Middle frontal gyrus (tissue), 1 donor: ENCODE data around the gene KLRF1.

Source experiments
- DNase-seq: peaks from one replicate; pipeline ENCODE4 v3.0.0-alpha.2; 2015; ENCODE audit warnings: low spot score; ENCODE audit errors: extremely low spot score

Gene KLRF1

DNA sequence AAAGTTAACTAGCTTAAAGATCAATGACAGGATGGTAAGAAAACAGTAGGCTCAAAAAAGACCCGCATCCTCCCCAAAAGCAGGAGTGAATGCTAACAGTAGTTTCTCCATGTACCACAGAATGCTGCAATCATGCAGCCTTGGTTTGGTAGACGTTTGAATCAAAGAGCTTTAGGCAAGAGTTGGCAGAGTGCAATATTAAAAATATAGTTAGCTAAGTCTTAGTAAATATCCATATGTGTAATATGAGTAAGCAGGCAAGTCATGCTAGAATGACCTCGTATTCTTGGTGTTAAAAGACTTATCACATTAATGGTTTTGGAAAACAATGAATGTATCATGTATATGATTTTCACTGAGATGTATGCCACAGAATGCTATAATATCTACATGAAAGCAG, 18.8 kb upstream of the KLRF1 start:
- DNase-seq: no peak

DNA sequence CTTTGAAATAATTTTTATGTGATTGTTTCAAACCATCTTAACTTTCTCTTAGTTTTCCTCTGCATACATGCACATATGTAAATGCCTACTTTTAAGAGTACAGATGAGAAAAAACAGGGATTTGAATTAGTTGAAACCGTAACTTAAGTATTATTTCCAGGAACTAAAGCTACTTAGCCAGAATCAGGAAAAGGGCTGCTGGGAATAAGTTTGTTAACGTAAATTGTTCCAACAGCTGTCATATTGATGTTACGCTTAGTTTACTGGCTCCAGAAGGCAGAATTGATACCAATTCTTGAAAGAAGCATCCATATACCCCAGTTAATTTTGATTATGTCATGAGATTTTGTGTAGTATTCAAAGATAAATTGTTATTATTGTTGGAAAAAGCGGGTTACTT, 17.9 kb upstream of the KLRF1 start:
- no peak for DNase-seq

DNA sequence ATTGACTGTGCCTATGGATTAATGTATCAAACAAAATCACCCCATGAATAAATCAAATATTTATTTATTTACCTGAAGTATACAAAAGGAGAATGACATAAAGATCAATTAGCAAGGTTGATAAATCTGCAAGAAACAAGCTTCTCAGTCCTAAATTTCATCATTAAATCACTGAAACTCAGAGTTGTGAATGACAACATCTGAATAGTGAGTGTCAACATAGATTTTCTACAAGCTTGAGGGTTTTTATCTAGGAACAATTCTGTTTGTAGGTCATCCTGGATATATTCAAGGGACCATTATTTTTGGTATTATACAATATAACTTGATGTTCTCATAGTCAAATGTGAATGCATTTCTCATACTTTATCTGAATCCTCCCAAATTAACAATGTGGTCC, 17.4 kb upstream of the KLRF1 start:
- no peak for DNase-seq

DNA sequence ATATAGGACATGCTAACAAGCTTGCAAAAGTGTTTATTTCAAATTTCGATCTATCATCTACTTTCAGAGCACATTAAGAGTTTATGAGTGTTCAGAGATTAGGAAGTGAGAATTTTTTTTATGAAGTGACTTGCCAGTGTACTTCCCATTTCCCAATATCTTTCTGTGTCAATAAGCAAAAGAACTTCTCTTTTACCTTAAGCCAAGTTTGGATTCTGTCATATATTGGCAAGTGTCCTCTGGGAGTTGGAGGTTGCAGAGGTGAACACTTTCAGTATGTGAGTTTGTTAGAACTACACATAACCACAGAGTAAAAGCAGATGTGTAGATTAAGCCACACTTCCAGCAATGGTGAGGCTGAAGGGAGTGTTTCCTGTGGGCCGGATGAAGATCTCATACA, 16.6 kb upstream of the KLRF1 start:
- no peak for DNase-seq

DNA sequence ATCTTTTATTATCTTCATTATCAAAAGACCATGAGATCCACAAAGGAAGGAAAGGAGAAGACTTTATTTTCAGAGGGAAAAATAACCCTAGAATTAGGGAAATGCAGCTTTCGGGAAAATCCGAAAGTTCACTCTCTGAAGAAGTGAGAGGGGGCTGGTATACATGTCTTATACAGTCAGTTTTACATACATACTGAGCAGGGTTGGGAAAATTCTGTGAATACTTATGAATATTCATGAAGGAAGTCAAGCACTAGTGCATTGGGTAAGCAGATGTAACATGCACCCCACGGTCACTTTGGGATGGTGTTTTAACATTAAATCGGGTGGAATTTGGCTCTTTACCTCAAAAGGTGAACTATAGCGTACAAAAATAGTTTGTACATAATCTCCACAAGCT, 15.7 kb upstream of the KLRF1 start:
- DNase-seq: no peak

DNA sequence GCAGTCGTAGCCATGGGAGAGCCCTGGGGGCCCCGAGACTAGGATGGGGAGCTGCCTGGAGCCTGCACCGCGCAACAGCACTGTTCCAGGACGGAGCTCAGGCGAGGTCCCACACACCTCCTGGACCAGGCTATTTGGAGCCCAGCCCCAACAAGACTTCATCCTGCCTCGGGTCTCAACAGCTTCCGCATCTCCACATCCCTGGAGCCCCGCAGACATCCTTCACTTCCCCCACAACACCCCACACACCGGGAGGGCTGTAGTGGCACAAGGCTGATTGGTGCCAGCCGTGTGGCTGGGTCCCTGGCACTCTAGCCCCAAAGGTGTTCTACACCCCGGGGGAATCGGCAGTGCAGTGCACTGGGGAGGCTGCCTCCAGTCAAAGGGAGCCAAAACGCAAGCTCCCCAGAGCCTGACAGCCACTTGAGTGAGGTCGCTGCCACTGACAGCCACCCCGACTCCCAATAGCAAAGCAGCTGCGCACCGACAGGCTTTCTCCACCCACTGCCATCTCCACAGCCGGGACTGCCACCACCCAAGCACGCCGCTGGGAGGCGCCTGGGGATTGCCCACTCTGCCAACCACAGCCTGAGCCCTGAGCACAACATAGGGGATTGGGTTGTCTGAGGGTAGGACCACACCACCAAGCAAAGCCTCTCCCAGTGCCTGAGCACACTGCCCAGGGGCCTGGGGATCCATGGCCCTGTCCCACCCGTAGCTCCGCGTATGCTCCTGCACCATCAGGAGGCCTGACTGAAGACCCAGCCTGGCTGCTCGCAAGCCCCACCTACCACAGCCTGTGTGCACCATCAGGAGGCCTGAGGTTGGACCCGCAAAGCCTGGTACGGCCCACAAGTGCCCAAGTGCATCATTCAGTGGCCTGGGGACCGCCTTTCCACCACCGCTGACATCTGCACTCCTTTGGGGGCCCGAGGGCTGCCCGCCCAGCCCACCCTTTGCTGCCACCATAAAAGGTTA, 13.2 kb upstream of the KLRF1 start:
- DNase-seq: no peak

DNA sequence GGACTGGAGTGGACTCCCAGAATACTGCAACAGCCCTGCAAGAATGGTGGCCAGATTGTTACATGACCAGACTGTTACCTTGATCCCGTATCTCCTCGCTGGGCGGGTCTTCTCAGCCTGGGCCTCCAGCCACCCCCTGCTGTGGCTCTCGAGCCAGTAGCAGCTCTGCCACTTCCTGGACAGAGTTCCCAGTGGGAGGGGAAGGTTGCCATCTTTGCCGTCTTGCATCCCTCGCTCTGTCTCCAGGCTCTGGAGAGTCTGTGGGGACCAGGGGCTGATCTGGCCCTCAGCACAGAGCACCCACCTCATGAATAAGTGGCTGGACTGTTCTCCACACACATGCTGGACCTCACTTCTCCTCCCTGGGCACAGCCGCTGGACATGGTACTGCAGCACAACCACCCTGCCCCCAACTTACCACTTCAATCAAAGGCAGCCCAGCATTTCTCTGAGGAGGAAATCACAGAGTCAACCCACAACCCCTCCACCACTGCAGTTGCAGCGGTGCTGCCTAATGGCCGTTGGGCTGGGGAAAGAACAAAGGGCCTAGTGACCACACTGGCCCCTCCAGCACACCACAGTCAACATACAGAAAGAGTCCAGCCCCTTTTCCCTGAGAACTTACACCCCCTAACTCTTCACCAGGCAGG, 6.9 kb upstream of the KLRF1 start:
- no peak for DNase-seq

DNA sequence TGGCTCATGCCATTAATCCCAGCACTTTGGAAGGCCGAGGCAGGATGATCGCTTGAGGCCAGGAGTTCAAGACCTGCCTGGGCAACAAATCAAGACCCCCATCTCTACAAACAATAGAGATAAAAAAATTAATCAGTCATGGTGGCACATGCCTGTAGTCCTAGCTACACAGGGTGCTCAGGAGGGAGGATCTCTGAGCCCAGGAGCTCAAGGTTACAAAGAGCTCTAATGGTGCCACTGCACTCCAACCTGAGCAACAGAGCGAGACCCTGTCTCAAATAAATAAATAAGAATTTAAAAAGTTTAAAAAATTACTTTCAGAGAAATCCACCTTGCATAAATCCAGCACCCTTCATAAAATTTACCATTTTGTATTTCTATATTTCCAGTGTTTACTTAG, 2.2 kb downstream of the KLRF1 start:
- DNase-seq: no peak

DNA sequence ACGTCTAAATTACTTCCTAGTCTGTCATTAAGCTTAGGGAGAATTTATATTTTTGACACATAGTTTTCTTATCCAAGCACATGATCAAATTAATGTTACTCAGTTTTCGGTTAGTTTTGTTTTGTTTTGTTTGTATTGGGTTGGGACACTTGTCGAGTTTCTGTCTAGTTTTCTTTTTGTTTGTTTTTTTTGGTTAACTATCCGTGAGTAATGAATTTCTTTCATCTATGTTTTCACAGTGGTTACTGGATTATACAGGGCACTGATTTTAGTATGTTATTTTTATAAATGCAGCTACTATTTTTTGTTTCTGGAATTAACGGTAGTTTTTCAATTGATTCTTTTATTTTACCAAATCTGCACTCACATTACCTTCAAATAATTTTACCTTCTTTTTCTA, 2.7 kb downstream of the KLRF1 start:
- DNase-seq: no peak

DNA sequence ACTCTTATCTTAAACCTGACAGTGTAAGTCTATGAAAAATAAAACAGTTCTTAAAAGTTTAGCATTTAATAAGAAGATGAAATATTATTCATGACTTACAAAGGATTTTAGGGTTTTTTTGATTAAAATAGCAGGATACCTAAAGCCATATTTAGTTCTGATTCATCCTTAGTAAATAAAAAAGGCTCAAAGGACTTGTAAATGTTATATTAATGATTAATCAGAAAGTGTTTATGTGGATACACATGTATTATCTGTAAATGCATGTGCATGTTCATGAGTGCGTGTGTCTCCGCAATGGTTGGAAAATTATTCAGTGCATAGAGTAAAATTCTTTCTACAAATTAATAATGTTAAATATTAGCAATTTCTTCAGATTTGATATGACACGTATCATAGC, 4.4 kb downstream of the KLRF1 start:
- DNase-seq: no peak

DNA sequence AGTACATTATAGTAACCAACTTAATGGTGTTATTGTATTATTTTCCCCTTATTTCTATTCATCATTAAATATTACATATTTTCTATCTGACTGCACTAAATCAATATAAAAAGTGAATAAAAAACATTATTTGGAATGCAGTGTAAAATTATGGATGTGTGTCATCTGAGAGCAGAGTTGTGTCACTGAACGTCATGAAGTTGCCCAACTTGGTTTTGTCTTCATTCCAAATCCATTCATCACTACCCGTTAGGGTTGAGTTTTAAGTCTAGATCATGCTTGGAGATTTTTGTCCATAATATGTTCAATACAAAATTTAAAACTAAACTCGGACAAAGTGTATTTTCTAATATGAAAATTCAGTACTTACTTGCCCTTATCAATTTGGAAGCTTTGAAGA, 16.1 kb downstream of the KLRF1 start:
- no peak for DNase-seq

DNA sequence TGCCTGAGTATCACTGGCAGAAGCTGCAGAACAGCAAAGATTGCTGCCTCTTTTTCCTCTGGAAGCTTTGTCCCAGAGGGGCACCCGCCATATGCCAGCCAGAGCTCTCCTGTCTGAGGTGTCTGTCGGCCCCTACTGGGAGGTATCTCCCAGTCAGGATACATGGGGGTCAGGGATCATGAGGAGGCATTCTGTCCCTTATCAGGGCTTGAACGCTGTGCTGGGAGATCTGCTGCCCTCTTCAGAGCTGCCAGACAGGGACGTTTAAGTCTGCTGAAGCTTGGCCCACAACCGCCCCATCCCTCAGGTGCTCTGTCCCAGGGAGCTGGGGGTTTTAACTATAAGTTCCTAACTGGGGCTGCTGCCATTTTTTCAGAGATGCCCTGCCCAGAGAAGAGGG, 21.6 kb downstream of the KLRF1 start:
- DNase-seq: no peak

DNA sequence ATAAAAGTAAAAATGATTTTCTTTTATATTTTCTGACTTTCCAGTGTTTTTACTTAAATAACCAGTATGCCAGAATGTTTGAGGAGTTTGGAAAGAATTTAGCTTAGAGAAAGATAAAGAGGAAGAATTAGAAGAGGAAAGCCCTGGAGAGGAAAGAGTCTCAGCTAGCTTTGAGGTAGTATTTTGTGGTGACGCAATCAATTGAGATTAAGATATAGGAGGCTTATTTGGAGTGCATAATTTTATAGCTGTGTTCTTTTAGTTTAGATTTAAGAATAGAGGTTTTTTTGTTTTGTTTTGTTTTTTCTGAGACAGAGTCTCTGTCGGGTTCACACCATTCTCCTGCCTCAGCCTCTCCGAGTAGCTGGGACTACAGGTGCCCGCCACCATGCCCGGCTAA, 23.8 kb downstream of the KLRF1 start:
- DNase-seq: no peak

DNA sequence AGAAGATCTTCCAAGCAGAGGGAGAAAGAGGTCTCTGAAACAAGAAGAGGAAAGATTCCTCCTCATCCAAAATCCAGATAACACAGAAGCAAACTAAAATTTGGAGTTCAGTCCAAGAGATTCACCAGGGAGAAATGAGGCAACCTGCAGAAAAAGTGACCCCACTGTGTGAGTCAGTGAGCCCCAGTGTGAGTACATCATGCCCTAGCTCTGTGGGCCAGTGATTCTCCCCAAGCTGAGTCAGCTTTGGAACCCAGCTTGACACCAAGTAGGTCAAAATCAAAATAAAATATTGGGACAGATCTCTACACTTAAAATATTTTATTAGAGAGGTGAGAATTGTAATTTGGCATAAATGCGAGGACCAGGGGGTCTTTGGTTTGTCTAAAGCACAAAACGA, 24.6 kb downstream of the KLRF1 start:
- no peak for DNase-seq

DNA sequence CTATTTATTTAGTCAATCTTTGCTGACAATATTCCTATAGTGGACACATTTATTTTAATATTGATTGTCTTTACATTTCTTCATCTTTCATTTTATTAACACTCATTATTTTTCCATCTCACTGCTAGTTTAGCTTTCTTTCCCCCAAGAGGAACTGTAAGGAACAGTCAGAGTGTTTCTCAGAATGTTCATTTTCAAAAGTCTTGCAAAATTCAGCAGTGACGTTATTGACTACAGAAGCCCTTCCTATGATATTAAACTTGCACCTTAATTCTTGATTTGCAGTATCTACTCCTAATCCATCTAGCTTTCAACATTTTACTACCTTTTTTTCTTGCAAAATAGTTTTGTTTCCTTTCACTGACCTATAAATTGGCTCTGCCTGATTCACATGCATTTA, 28.9 kb downstream of the KLRF1 start:
- no peak for DNase-seq

DNA sequence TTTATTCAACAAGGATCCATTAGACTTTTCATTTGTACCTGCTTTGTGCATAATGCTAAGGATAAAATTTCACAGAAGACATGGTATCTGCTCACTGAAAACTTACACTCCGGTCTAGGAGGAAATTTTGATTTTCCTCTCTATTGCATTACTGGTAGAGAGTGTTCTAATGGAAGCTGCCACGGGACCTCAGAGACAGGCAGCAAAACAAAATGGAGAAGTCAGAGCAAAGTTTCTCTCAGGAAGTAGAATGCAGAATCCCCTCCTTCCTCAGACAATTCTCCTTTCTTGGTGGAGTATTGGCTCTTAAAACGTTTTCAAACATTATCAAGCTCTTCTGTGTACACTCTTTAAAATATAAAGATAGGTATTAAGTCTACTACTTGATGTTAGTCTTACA, 29.6 kb downstream of the KLRF1 start:
- no peak for DNase-seq

DNA sequence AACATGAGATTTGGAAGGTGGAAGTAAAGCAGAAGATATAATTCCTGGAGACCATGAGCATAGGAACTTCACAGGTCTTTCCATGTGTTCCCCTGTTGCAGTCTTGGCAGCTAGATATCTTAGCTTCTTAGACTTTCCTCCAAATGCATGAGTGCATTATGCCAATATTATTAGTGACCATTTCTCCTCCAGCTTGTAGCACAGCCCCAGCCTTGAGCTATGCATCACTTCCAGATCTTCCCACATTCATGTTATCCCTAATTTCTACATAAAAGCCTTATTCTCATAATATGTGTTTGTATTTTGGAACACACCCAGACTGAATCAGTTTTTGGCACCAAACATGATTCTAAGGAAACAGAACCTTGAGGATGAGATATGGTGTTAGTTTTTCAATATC, 30.9 kb downstream of the KLRF1 start:
- DNase-seq: no peak

DNA sequence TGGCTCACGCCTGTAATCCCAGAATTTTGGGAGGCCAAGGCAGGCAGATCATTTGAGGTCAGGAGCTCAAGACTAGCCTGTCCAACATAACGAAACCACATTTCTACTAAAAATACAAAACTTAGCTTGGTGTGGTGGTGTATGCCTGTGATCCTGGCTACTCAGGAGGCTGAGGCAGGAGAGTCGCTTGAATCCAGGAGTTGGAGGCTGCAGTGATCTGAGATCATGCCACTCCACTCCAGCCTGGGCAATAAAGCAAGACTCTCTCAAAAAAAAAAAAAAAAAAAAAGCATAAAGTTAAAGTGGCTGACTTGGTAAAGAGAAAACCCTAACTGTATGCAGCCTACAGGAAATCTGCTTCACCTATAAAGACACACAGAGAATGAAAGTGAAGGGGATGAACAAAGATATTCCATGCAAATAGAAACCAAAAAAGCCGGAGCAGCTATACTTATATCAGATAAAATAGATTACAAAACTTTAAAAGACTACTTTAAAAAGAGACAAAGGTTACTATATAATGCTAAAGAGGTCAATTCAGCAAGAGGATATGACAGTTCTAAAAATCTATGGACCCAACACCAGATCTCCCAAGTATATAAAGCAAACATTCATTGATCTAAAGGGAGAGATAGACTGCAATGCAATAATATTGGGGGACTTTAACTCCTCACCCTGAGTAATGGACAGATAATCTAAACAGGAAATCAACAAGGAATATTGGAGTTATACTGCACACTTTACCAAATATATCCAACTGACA, 37.8 kb downstream of the KLRF1 start:
- no peak for DNase-seq

DNA sequence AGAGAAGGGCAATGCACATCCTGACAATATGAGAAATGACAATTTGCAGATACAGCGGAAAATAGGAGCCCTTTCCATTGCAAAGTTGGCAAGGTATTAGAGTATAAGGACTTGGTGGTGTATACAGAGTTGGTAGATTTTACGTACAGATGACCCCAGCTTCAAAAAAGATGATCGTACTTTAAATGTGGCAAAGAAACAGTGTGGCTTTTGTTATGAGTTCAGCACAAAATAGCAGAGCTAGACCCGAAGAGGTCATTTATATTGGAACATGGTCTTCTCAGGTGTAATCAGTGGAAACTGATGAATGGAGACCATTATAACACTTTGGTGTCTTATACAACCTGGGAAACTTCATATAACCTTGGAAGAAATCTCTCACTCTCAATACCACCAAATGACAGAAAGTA, 39.6 kb downstream of the KLRF1 start:
- no peak for DNase-seq

DNA sequence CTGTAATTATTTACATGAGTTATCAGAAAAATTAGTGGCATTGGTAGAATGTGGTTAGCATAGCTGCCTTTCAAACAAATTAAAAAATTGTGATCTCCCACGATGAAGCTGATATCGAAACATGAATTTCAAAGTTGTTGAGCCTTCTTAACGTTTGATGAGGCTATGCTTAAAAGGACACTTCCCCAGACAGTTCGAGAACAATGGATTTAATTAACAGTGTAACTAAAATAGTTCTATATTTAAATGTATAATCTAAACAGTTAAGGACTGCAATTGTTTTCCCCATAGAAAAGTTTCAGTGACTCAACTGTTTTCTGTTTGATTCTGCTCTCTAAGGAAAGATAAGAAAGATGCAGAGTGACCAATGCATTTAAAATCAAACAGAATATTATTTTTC, 40.2 kb downstream of the KLRF1 start:
- no peak for DNase-seq

DNA sequence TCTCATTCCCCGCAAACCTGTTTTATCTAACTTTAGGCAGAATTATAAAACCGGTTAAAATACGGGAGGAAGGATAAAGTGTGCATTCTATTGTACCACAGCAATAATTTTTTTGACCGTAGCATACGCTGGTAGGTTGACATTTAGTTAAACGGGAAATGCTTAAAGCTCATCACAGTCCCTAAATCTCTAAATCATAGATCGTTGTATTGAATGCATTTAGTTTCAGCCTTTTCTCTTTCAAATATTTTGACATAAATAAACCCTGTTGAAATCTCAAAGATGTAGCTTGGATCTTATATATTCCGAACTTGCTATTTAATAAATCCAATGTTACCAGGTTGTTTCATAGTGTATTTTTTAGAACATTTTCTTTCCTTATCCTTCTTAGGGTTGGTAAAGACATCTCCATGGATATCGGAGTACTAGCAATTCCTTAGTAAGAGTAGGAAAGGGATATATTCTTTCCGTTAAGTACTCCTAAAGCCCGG, 41.1 kb downstream of the KLRF1 start:
- DNase-seq: no peak

DNA sequence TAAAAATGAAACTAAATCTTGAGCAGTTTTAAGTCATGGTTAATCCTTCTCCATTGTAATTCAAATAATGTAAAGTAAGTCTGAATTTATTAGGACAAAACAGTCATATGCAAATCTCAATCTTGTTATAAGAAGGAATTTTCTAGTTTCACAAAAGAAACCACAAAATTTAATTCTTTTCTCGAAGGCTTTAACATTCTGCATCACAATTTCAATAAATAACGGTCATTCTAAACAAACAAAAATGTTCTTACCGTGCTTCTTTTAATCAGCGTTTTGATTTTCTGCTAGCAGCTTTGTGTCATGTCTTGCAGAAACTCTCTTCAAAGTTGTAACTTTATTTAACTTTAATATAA, 41.6 kb downstream of the KLRF1 start:
- DNase-seq: no peak
